T-helper 2 cell treated with Interferon-gamma antibody and Interleukin-4, amounts not matched to agents 100 ng/mL and 5 ng/mL, for 36 hours (primary cell): ENCODE results near the gene MARF1. TPM values are rescaled to one million over a fixed set of nuclear protein-coding genes. Genes with fewer than 3 reads are reported as not detected.
"Not testable (repeated sequence)": the region's sequence is repeated elsewhere in the genome, so short reads cannot be mapped to it uniquely, and the experiment has no call there.

Experiments
- intact Hi-C: fragments of 100-400 bp; cut with micrococcal nuclease; formaldehyde crosslinking; loops from one replicate; pipeline ENCODE4 v1.15.1; 2023
- total RNA-seq: library from RNA; stranded (reverse); gene quantifications from 2 replicates; pipeline ENCODE4 v1.2.3, GENCODE V29; 2022

MARF1 gene
- total RNA-seq, 1 donor from 2014 or later: 63.0 TPM

- intact Hi-C loops: no loop called here
Measured at GRCh38 chr16:15635926-15636325, 7.0 kb downstream of the MARF1 start.

DNA sequence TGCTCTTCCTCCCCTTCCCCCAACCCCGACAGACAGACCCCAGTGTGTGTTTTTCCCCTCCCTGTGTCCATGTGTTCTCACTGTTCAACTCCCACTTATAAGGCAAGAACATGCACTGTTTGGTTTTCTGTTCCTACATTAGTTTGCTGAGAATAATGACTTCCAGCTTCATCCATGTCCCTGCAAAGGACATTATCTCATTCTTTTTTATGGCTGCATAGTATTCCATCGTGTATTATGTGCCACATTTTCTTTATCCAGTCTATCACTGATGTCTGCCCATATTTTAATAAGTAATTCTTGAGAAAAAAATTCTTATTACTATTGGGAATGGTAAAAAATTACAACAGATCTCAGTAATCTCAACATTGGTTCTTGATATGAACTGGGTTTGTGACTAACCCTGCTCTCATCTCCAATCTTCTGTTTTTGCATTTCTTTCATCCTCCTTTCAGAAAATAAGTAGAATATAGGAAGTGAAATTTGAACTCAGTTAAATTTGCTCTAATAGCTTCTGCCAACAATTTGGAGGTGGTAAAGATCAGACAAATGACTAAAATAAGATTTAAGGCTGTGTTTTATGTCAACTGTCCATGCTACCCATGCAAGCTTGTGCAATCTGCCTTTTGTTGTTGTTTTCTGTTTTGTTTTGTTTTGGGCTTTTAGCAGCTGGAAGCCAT, 11.1 kb downstream of the MARF1 start:
- intact Hi-C loops: no loop called here

DNA sequence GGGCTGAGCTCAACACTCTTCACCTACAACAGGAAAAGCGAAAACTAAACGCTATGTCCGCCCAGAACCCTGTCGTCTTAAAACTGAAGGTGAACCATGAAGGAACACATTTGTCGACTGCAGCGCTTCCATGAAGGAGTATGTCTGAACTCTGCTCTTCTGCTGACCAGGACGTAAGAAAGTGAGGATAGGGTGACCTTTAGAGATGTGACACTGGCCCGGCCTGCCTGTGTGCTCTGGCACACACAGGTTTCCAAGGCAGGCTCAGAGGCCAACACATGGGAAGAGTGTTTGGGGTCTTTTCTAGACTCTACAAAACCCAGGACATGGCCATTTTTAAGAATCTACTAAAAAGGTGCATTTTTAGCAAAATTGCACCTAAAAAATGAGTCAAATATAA, 21.1 kb downstream of the MARF1 start:
- intact Hi-C loops: no loop called here

DNA sequence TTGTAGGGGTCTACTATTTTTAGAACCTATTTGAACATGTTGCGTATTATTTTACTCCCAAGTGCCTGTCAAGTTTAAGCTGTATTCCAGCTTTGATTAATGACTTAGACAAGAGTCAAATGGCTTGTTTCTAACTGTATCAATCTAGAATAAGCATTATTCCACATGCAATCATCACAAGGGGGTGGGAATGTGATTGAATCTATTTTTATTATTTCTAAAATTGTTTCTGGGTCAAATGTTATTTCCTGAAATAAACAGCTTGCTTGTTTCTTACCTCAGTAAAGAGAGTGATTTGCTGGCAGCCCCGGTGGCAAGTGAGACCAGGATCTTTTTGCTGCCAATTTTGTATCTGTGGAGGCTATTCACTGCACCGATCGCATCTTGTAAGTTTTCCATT, 21.5 kb downstream of the MARF1 start:
- intact Hi-C loops: no loop called here

DNA sequence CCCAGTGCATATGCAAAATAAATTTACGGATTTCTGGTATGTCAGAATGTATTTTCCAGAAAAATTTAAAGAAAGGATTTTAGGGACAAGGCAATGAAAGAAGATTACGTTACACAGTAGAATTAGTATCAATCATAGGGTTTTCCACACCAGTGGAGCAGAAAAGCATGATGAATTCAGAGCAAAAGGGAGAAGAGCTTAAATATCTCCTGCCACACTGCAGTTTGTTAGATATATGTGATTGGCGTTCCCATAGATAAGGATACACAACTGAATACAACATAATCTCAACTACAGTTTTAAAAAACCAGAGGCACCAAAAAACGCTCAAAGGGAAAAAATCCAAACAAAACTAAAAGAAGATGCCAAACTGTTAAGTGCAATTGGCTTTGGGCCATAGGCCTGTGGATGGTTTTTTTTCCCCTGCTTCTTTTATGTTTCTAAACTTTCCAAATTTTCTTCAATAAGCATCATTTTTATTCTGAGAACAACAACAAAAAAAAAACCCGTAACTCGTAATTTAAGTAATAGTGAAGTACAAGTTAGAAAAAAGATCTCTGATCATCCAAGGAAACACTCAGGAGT, 22.3 kb downstream of the MARF1 start:
- intact Hi-C loops: no loop called here

- intact Hi-C loops: no loop called here
Measured at GRCh38 chr16:15618392-15618791, 24.6 kb downstream of the MARF1 start.

DNA sequence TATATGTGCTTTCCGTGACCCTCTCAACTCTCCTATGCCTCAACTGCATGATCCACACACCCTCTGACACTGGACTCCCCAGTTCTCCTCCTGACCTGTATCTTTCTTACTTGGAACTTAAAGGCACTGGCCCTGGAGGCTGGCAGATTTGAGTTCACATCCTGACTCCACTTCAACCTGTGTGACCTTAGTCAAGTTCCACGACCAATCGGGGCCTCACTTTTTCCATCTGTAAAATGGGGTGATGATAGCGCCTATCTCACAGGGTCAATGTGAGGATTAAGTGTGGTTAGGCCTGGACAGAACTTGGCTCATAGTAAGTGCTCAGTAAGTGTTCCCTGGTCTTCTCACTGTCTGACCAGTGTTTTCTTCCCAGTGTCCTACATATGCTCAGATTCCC, 25.1 kb downstream of the MARF1 start:
- intact Hi-C loops: no loop called here

DNA sequence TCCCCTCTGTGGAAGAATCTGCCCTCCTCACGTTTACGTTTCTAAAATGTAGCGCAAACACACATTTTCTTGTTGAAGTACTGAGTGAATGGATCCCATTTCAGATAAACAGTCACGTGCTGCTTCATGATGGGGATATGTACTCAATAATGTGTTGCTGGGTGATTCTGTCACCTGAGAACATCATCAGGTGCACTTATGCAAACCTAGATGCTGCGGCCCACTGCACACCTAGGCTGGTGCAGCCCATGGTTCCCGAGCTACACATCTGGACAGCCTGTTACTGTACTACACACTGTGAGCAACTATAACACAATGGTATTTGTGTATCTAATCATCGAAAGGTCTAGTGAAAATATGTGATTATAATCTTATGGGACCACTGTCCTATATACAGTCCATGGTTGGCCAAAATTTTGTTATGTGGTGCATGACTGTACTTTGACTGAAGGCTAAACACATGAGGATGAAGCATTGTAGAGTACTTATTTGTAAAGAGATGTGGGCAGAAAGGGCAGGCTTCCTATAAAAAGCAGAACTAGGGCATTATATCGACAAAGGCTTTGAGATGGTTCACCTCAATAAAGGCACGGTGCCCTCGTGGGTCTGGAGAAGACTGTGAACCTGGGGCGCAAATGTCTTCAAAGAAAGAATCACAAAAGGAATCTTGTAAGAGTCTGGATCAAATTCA, 26.3 kb downstream of the MARF1 start:
- intact Hi-C loops: no loop called here

DNA sequence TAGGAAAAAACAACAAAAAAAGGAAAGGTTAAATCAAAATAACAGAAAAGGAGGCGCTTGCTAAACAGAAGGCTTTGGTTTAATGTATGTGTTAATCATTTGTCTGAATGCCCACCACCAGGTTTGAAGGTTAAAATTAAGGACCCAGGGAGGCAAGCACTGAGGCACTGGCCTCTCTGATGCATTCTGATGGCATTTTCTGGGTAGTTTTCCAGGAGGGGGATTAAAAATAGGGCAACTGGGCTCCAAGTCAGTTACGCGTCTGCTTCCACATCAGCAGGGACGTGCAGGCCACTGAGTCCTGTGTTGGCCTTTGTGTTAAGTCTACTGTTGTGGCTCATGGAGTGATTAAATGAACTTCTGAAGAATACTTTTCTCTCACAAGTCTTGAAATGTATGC, 26.9 kb downstream of the MARF1 start:
- intact Hi-C loops: no loop called here

GRCh38 chr16:15613676-15614075, 29.3 kb downstream of the MARF1 start:
- intact Hi-C loops: no loop called here

DNA sequence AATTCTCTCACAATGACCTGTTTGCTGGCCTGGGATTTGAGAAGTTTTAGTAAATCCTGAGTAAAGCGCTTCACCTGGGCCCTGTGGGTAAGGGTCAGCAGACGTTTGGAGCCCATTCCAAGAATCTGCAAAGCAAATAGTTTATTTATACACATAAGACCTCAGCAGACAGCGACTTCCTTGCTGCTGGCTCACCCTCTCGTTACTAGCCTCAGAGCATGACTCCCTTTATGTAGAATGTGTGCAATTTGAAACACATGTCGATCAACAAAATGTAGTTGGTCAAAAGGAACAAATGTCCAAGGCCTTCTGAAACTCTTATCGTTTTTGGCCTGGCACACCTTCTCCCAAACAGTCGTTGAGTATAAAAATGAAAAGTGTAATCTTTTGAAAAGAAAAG, 31.3 kb downstream of the MARF1 start:
- intact Hi-C loops: no loop called here

GRCh38 chr16:15610369-15610871, 32.5 kb downstream of the MARF1 start:
- intact Hi-C loops: no loop called here

DNA sequence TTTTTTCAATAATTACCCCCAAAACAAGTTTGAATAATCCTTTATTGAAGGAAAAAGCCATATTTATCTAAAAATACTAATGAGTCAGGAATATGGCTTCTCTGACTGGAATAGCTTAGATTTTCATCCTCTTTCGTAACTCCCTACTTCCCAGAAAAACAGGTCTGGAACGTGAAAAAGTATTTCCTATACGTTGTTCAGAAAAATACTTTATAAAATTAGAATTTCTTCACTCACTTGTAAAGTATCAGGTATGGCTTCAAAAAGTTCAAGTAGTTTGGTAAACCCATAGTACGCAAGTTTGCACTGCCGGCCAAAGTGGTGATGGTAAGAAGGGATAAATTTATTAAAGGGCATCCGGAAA, 33.7 kb downstream of the MARF1 start:
- intact Hi-C loops: no loop called here

- intact Hi-C loops: no loop called here
Measured at GRCh38 chr16:15608398-15609285, 34.3 kb downstream of the MARF1 start.

- intact Hi-C loops: no loop called here
Measured at GRCh38 chr16:15607700-15608396, 35.1 kb downstream of the MARF1 start.

DNA sequence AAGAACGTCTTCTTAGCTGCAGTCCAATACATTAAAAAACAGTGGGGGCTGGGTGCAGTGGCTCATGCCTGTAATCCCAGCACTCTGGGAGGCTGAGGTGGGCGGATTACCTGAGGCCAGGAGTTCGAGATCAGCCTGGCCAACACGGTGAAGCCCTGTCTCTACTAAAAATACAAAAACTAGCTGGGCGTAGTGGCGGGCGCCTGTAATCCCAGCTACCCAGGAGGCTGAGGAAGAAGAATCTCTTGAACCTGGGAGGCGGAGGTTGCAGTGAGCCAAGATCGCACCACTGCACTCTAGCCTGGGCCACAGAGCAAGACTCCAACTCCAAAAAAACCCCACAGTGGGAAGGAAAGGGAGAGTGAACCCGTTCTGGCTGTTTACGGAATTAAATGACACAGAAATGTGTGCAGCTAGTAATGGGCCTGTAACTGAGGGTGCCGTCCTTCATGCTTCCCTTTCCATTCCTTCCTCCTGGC, 35.7 kb downstream of the MARF1 start:
- intact Hi-C loops: not testable (repeated sequence)

GRCh38 chr16:15606518-15607220, 36.3 kb downstream of the MARF1 start:
- intact Hi-C loops: no loop called here

- intact Hi-C loops: no loop called here
Measured at GRCh38 chr16:15605839-15606517, 37.0 kb downstream of the MARF1 start.
